ENCODE data around the gene KLHL12.

KLHL12 gene

GRCh38 chr1:202926581-202927491 is at the start of gene KLHL12:
TSS of gene KLHL12 (minus strand) at chr1:202927234. CDS start at chr1:202925162, 2,072 bp downstream.
- DNase-seq (ENCODE audit: low spot score), result peak; percentile 96

DNA sequence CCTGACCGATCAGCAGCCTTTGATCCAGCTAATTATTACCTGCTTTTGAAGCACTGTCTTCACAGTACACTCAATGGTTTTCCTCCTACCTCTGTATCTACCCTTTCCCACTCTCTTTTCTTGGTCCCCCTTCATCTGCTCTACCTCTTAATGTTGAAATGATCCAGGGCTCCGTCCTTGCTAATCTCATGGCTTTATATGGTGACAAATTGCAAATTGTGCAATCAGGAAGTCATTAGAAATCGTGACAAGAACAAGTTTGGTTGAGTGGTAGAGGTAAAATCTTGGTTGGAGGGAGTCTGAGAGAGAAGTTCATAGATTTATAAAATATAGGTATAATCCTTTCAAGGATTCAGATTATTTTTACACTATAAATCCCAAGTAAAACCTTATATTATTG is 49.6 kb upstream of the KLHL12 start:
- no peak for DNase-seq (ENCODE audit: low spot score)

- no peak for DNase-seq (ENCODE audit: low spot score)
These were observed 47.8 kb upstream of the KLHL12 start for GRCh38 chr1:202974856-202975255.

DNA sequence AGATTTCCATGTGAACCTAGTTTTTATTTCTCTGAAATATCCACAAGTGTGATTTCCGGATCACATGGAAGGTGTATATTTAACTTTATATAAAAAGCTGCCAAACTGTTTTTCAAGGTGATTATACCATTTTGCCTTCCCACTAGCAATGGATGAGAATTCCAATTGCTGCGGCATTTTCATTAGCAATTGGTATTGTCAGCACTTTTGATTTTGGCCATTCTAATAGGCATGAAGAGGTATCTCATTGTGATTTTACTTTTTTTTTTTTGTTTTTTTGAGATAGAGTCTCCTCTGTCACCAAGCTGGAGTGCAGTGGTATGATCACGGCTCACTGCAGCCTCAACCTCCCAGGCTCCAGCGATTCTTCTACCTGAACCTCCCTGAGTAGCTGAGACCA is 45.0 kb upstream of the KLHL12 start:
- no peak for DNase-seq (ENCODE audit: low spot score)

DNA sequence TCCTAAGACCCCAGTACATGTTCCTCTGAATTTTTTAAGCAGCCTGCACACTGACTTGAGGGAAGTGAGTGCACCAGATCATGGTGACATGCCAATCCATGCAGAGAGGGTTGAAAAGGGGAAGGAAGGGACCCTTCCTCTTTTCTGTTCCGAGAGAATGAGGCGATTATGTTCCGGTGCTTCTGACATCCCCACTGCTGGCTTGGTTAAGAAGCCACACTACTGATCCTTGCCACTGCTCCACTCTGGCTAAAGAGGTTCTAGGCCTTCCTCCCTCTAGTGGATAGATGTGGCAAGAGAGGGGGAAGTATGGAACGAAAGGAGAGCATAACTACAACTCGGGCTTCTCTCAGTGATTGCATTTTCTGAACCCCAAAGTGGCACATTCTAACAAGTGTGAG is 41.9 kb upstream of the KLHL12 start:
- DNase-seq (ENCODE audit: low spot score), result peak; percentile 78

DNA sequence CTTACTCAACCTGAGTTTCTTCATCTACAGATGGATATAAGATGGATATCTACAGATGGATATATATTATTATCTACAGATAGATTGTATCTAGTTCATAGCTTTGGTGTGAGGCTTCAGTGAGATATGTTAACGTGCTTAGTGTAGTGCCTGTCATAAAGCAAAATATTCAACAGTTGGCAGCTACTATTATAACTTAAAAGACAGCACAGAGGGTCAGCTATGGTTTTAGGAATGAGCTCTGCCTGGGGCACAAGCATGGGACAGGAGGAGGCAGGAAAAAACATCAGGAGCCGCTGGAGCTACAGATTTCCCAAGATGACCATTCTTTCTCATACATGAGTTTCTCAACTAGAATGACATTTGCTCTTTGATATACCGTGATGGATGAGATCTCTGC is 41.3 kb upstream of the KLHL12 start:
- no peak for DNase-seq (ENCODE audit: low spot score)

- no peak for DNase-seq (ENCODE audit: low spot score)
These were observed 40.7 kb upstream of the KLHL12 start for GRCh38 chr1:202967684-202968281.

DNA sequence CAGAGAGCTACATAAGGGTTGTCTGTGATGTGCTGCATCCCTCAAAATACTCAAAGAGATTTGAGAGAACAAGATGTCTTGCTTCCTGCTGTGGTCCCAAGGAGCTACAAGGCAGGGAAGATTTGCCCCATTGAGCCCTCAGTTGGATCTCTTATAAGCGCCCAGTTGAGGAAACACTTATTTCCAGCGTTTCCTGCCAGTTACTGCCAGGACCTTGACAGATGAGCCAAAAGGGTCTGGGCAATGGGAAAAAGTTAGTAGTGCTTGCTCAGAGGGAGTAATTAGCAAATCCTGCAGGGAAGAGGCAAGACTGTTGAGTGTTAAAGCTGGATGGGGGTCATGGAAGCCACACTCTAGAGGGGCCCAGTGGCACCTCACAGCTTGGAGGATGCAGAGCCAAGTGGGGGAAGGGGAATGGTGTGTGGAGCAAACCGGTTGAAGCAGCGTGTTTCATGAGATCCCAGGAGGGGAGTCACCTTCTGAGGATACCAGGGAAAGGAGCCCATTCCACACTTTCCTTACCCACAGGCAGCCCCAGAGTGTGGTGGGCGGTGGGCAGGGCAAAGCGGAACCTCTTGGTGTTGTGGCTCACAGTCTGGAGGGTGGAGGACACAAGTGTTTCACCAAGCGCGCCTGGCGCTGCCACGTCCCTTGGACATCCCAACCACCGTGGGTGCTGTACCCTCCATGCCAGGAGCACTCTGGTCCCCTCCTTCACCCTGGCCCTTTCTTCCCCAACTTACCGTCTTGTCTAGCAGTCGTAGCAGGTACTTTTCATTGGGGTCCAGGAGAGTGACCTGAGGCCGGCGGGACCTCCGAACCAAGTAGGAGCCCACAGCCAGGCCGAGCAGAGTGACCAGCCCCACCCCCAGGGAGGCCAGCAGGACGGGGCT is 39.2 kb upstream of the KLHL12 start:
- no peak for DNase-seq (ENCODE audit: low spot score)

GRCh38 chr1:202965422-202965821 is 38.4 kb upstream of the KLHL12 start:
- DNase-seq (ENCODE audit: low spot score), result no peak

GRCh38 chr1:202964791-202965410 is 37.9 kb upstream of the KLHL12 start:
- DNase-seq (ENCODE audit: low spot score), result peak; percentile 38

DNA sequence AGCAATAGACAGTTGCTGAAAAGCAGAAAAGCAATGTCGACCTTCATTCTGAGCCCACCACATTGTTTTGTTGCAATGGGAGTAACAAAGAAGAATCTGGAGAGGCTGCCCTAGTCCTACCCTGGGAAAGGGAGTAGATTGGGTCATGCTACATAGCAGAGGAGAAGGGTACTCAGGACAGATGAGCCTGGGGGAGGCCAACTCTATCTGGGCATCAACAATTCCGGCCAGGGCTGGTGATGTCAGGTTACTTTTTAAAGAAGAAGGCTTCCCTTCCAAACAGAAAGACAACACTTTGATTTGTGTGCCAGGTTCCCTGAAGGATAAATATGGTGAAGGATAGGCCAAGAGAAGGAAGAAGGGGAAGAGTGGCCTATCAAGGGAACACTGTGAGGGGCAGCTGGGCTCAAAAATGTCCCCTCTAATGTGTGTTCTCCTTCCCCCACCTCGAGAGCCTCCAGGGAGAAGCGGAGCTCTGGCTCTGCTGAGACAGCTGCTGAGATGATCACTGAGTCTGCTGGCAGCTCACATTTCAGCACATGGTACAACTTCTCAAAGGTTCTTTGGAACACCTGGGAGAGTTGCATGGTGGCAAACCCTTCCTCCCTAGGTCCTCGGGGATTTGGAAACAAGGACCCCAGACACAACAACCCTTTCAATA is 34.3 kb upstream of the KLHL12 start:
- DNase-seq (ENCODE audit: low spot score), result no peak

DNA sequence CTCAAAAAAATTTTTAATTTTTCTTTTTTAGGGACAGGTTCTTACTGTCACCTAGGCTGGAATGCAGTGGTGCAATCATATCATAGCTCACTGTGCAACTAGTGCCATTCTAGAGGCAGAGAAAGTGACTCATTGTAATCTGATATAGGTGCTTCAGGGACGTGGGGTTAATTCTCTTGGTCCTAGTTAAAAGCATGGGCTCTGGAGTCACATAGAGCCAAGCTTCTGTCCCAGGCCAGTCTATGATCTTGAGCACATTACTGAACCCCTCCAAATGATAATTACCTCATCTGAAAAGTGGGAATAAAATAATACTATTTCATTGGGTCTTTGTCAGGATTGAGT is 32.2 kb upstream of the KLHL12 start:
- DNase-seq (ENCODE audit: low spot score), result no peak

DNA sequence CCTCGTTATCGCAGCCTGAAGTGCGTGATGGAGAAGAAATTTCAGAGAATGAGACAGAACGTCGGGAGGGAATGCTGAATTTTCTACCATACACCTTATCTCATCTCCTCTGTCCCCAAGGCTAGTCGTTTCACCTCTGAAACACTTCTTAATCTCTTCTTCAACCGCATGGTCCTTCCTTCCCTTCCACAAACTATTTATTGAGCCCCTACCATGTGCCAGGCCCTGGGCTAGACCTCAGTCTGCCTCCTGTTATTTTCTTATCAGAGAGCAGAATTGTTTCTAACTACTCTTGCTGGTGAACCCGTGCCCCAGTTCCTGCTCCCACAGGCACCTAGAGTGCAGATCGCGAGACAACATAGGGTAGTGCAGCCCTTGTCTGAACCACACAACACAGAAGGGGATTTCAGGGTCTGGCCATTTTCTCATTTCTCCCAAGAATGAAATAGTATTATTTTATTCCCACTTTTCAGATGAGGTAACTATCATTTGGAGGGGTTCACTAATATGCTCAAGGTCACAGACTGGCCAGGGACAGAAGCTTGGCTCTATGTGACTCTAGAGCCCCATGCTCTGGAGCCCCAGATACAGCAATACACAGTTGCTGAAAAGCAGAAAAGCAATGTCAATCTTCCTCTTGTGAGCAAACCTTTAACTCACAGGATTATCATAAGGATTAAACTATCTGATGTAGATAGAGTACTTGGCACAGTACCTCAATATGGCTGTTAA is 31.7 kb upstream of the KLHL12 start:
- no peak for DNase-seq (ENCODE audit: low spot score)

DNA sequence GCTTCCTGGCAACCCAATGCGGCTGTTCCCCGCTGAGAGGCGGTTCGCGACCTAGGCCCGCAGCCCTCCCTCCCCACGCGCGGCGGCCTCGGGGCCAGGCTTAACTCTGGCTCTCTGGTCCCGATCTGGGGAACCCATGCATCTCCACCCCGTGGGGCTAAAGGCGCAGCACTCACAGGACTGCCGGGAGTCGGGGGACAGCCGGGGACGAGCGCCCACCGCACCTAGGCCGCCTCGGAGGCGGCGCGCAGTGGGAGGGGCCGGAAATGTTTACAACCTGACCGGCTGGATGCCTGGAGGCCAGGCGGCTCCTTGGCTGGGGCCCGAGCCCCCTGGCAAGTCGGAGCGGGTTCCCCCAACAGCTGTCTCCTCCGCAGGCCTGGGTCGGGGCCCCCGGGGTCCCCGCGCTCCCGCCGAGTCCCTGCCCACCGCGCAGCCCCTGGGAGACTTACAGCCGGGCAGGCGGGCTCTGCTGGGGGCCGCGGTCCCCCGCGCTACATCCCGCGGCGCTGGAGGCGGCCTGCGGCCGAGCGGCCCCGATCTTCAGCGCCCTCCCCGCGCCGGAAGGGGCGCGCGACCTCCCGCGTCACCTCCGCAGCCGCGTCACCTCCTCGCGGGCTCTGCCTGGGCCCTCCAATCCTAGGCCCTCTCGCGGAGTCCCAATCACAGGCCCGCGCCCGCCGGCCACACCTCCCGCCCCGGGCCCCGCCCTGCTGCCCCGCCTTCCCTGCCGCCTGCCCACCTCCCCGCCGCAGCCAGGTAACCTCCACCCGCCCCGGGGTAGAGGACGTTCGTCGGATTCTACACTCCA is 30.9 kb upstream of the KLHL12 start, which contains the start of gene ADIPOR1:
TSS of gene ADIPOR1 (minus strand) at position 580 of the 811 bp plus-strand sequence. CDS start 7,242 bp downstream, outside the sequence.
- peak; percentile 97 for DNase-seq (ENCODE audit: low spot score)

DNA sequence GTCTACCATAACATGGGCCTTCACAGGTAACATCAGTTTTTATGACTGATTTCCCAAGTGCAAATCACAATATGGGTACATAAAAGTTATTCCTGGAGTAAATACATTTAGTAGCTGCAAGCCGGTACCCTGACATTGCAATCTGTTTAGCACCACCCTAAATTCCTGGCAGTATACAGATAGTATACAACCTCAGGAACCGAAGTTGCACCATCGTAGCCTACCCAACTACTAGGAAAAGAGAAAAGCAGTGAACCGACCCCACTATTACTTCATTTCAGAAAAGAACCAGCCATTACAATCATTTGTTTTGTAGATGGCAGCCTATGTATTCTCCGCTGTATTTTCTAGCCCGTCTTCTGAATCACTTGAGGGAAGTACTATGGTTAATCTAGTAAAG is 29.9 kb upstream of the KLHL12 start:
- DNase-seq (ENCODE audit: low spot score), result no peak

DNA sequence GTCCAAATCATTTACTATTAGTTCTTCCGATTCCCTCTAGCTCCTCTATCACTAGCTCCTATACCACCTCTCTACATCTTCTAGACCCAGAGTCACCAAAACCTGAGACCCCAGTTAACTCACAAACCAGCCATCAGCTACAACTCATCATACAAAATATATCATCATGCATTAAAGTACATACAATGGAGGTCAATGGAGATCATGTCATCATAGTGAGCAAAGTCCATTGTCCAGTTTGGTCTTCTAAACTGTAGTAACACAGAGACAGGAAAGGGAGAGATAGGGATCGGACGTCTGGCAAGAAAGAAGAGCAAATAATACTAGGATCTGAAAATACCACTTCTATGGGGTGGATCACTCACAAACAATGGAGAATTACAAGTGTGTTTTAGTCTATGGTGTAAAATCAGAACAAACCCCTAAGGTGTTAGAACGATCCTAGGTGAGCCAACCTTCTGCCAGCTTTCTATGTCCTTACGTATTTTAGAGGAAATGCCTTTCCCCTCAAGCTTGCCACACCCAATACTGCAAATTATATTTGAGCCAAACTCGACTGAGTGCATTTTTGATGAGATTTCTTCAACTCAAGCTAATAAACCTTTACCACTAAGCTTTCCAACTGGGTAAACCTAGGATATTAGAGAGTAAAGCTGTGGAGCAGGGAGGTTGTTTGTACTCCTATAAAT is 27.2 kb upstream of the KLHL12 start:
- no peak for DNase-seq (ENCODE audit: low spot score)

DNA sequence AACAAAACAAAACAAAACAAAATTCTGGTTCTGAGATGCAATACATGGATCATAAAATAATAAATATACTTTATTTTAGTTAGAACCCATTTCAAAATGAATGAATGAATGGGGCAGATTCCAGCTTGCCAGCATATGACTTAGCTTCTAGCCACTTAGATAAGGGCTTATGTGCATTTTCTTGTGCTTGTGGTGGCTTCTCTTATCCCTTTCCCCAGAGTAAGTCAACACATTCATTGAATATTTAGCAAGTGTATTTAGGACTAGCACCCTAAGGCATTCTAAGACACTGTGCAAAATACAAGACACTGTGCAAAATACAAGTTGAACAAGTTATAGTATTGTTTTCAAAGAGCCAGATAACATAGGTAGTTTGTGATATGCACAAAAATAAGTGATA is 26.4 kb upstream of the KLHL12 start:
- no peak for DNase-seq (ENCODE audit: low spot score)

GRCh38 chr1:202952818-202953217 is 25.8 kb upstream of the KLHL12 start:
- DNase-seq (ENCODE audit: low spot score), result no peak

DNA sequence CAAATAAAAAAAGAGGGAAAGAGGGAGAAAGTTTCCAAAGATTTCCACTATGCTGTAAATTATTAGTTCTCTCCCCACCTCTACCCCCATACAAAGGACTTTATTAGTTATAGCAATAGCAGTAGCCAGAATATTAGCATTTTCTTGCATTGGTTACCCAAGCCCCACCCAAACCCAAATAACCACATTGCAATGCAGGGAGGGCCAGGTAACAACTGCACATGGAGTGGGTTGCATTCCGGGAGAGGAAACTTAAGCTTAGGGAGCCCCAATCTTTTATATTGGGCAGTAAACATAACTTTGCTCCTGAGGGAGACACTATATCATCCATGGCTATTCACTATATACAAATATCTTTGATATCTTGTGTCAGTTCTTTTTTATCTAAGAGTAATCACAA is 25.1 kb upstream of the KLHL12 start:
- no peak for DNase-seq (ENCODE audit: low spot score)

All from hepatic stellate cell (primary cell).